Ammon's horn (tissue), 1 donor: ENCODE data around the gene PRDM16.

Source experiments
- DNase-seq: peaks from one replicate; pipeline ENCODE4 v3.0.0-alpha.2; 2016; ENCODE audit warnings: low spot score

The PRDM16 gene

DNA sequence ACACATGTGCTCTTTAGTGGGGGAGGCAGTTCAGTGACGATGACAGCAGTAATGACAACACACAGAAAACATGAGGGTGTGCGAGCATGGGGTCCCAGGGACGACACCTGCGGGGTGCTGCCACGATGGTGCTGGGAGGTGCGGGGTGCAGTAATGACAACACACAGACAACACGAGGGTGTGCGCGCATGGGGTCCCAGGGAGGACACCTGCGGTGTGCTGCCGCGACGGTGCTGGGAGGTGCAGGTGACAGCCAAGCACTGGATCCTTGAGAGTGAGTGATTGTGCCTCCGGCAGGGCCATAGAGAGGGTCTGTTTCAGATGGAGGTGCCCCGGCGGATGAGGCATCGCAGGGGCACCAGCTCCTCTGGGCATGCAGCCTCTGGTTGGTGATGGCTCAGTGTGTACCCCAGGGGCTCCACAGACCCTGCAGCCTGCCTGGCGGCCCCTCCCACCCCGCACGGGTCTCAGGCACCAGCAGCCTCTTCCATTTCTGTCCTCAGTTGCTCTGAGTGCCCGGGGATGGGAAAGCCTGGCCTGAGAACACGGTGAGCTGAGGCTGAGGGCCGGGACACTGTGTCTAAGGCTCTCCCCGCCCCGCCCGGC lies 193.8 kb downstream of the PRDM16 start:
- DNase-seq: no peak

- DNase-seq: no peak
These were observed 194.8 kb downstream of the PRDM16 start for GRCh38 chr1:3263790-3264189.

DNA sequence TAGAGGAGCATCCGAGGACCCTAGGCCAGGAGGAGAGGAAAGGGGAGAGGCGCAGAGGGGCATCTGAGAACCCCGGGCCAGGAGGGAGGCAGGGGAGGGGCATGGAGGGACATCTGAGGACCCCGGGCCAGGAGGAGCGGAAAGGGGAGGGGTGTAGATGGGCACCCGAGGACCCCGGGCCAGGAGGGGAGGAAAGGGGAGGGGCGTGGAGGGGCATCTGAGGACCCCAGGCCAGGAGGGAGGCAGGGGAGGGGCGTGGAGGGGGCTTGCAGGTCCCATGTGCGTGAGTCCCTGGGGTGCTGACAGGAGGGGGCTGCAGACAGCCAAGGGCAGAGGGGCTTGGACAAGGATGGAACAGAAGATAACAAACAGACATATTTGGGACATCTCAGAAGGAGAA lies 195.5 kb downstream of the PRDM16 start:
- DNase-seq: no peak

GRCh38 chr1:3265835-3266805 lies 197.1 kb downstream of the PRDM16 start:
- no peak for DNase-seq

DNA sequence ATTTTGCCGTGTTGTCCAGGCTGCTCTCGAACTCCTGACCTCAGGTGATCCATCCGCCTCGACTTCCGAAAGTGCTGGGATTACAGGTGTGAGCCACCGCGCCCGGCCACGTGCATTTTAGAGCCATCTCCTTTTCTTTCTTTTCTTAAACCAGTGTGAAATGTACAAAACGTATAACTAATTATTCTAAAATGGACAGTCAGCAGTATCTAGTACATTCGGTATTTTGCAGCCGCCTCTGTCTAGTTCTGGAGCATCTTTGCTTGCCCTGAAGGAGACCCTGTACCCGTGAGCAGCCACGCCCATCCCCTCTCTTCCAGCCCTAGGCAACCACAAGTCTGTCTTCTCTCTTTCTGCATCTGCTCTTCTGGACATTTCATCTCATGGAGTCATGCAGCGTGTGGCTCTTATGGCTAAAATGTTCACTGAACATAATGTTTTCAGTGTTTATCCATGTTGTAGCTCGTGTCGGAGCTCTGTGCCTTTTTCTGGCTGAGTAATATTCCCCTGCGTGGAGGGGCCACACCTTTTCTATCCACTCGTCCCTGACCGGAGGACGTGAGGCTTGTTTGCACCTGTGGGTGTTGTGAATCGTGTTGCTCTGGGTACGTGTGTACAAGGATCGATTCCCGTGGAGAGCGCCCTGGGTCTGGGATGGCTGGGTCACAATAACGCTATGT lies 198.0 kb downstream of the PRDM16 start:
- no peak for DNase-seq

- DNase-seq: no peak
These were observed 198.7 kb downstream of the PRDM16 start for GRCh38 chr1:3267550-3268270.

DNA sequence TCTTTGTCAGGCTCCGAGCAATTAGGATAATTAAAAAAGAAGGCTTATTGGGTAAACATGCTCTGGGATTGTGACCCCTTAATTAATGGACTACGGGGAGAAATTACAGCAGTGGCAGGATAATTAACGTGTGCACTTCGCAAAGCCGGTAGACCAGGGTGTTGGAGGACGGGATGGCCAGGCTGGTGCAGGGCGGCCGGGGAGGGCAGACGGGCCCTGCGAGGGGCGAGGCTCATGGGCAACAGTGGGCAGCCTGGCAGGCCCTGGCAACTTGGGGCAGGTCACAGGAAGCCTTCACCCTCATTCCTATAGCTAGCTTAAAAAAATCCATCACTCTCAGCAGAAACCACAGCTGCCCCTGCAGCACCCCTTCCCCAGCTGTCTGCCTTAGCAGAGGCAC lies 199.3 kb downstream of the PRDM16 start:
- no peak for DNase-seq

GRCh38 chr1:3270403-3271245 lies 201.6 kb downstream of the PRDM16 start:
- no peak for DNase-seq

GRCh38 chr1:3271866-3272265 lies 202.9 kb downstream of the PRDM16 start:
- no peak for DNase-seq

- no peak for DNase-seq
These were observed 203.5 kb downstream of the PRDM16 start for GRCh38 chr1:3272321-3273045.

GRCh38 chr1:3273447-3273846 lies 204.4 kb downstream of the PRDM16 start:
- DNase-seq: no peak

GRCh38 chr1:3274972-3275371 lies 206.0 kb downstream of the PRDM16 start:
- DNase-seq: no peak

DNA sequence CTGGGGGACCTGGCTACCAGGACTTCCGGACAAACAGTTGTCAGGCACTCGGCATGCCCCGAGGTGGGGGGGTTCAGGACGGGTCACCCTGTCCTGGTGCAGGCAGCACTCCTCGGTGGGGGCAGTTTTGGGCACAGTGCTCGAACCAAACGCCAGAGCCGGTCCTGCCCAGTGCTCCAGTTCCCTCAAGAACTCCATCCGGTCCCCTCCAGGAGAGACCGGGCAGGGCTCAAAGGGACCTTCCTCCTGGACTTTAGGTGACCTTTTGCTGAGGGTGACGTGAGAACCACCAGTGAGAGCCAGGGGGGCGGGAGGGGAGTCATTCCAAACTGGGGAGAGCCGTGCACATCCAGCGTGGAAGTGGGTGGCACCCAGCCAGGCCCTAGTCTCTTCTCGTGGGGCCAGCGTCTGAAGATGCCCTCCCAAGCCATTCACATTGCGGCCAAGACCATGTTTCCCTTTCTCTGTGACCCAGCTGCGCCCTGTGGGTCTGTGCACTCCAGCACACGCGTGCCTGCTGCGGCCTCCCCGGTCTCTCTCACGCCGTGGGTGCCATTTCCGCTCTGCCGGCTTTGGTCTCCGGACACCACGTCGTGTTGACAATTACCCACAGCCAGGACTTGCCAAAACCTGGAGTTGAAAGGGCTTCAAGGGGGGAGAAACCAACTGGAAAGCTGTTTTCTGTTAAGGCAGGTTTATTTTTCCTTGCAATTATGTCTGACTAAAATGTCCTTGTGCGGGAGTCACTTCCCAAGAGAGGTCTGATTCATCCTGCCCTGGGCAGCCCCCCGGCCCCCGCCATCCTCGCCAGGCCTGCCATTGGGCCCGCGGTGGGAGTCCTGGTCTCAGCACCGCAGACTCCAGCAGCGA lies 206.7 kb downstream of the PRDM16 start:
- DNase-seq: no peak

- DNase-seq: no peak
These were observed 207.4 kb downstream of the PRDM16 start for GRCh38 chr1:3276341-3276800.

DNA sequence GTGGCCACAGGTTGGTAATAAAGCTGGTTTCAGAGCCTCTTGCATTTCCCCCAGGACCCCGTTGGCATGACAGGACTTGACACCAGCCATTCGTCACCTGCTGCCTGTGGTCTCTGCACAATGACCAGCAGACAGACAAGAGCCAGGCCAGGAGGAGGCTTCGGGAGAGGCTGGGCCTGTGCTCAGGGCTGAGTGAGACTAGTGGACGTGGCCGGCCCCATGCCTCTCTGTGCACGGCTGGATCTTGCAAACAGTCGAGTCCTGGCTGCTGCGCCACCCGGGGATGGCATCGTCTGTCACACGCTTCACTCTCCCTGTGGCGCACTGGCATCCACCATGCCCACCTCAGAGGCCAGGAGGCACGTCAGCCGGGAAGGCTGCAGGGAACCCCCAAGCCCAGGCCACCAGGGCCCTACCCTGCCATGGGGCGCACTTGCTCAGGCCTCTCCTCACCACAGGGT lies 208.0 kb downstream of the PRDM16 start:
- no peak for DNase-seq

DNA sequence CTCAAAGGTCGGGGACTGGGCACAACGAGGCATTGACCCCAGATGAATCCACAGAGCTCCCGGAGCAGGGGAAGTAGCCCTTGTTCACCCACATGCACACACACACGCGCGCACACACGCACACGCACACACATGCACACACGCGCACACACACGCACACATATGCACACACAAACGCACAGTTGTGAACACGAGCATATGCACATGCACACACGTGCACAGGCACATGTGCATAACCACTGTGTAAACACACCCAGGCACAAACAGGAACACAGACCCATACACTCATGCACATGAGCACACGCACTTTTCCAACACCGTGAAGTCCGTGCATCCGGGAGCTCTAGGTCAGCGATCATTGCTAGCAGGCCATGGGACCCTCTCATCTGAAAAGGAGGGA lies 208.6 kb downstream of the PRDM16 start:
- DNase-seq: no peak

DNA sequence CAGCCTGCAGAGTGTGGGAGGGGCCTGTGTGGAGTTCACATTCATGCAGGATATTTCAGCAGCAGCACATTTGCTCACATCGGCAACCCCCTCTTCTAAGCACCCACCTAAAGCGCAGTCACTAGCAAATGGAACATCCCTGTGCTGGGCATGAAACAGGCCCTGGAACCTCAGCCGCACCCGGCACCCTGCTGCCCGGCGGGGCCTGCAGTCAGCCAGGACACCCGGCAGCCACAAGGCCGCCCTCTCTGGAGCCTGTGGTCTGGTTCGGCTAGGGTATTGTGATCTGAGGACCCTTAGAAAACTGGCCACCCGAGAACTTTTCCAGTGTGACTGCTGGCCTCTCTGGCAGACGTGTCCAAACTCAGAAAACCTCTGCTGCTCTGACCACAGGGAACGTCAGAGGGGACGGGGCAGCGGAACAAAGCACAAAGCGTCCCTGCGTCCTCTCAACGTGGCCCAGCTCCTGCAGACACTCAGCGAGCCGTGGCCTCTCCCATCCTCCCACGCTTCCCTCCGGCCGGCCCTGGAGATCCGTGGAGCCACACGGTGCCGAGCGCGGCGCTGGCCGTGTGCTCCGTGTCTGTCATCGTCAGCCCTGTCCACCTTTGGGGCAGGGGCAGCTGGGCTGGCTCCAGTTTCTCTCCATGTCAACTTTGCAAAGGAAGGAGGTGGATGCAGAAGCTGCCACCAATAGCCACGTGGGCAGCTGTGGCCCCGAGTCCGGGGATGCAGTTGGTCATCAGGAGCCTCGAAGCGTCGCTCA lies 209.6 kb downstream of the PRDM16 start:
- DNase-seq: no peak

GRCh38 chr1:3279182-3279470 lies 210.1 kb downstream of the PRDM16 start:
- DNase-seq: no peak

GRCh38 chr1:3281735-3282134 lies 212.7 kb downstream of the PRDM16 start:
- DNase-seq: no peak
